Astrocyte (in vitro differentiated cells and primary cell): ENCODE data around the gene GIPC2. TPM values are rescaled to one million over a fixed set of nuclear protein-coding genes. Genes with fewer than 3 reads are reported as not detected.

Experiments used
- DNase-seq: peaks from one replicate; pipeline ENCODE4 v3.0.0-alpha.2; 2010; ENCODE audit warnings: low read depth
- FAIRE-seq: peaks from 2 replicates; lab custom pipeline; 2011; peaks lifted over from hg19 to GRCh38; lab: Jason Lieb, UNC
- H2AFZ ChIP-seq: 2 replicates; pipeline ENCODE4 v1.6.0; 2012; ENCODE audit warnings: low read depth, low read length, inconsistent platforms
- H3K27ac ChIP-seq: 2 replicates; pipeline ENCODE4 v1.5.1; 2011; ENCODE audit warnings: low read depth, low read length, inconsistent platforms
- H3K27me3 ChIP-seq: 2 replicates; pipeline ENCODE4 v1.6.0; 2011; ENCODE audit warnings: low read length, inconsistent platforms; ENCODE audit not compliant: insufficient read depth
- H3K36me3 ChIP-seq: 2 replicates; pipeline ENCODE4 v1.5.1; 2011; ENCODE audit warnings: low read length, inconsistent platforms; ENCODE audit not compliant: insufficient read depth
- H3K4me1 ChIP-seq: 2 replicates; pipeline ENCODE4 v1.5.1; 2011; ENCODE audit warnings: low read length, inconsistent platforms; ENCODE audit not compliant: insufficient read depth
- H3K4me2 ChIP-seq: 2 replicates; pipeline ENCODE4 v1.6.0; 2012; ENCODE audit warnings: low read length, inconsistent platforms
- H3K4me3 ChIP-seq: 2 replicates; pipeline ENCODE4 v1.5.1; 2011; ENCODE audit warnings: low read depth, mild to moderate bottlenecking, low read length, inconsistent platforms; ENCODE audit not compliant: insufficient read depth
- H3K79me2 ChIP-seq: 2 replicates; pipeline ENCODE4 v1.6.0; 2012; ENCODE audit warnings: mild to moderate bottlenecking, low read length, inconsistent platforms; ENCODE audit not compliant: insufficient read depth
- H3K9ac ChIP-seq: 2 replicates; pipeline ENCODE4 v1.6.0; 2012; ENCODE audit warnings: mild to moderate bottlenecking, low read length, inconsistent platforms
- H3K9me3 ChIP-seq: 2 replicates; pipeline ENCODE4 v1.5.1; 2012; ENCODE audit warnings: low read depth, mild to moderate bottlenecking, low read length, inconsistent platforms; ENCODE audit not compliant: insufficient read depth
- H4K20me1 ChIP-seq: 2 replicates; pipeline ENCODE4 v1.6.0; 2012; ENCODE audit warnings: low read length, inconsistent platforms; ENCODE audit not compliant: insufficient read depth
- H3K27ac Mint-ChIP-seq: one replicate; pipeline ENCODE4 v1.8.0; 2021; ENCODE audit warnings: mild to moderate bottlenecking, mixed read lengths; ENCODE audit not compliant: unreplicated experiment
- H3K27me3 Mint-ChIP-seq: one replicate; pipeline ENCODE4 v1.8.0; 2021; ENCODE audit warnings: low read depth, mixed read lengths; ENCODE audit not compliant: unreplicated experiment
- H3K36me3 Mint-ChIP-seq: one replicate; pipeline ENCODE4 v1.8.0; 2021; ENCODE audit warnings: low read depth, mixed read lengths; ENCODE audit not compliant: unreplicated experiment
- H3K4me1 Mint-ChIP-seq: one replicate; pipeline ENCODE4 v1.8.0; 2021; ENCODE audit warnings: low read depth, mixed read lengths; ENCODE audit not compliant: unreplicated experiment
- H3K4me3 Mint-ChIP-seq: one replicate; pipeline ENCODE4 v1.8.0; 2021; ENCODE audit warnings: mild to moderate bottlenecking, moderate library complexity, mixed read lengths; ENCODE audit not compliant: unreplicated experiment
- H3K9me3 Mint-ChIP-seq: one replicate; pipeline ENCODE4 v1.8.0; 2021; ENCODE audit warnings: mild to moderate bottlenecking, mixed read lengths; ENCODE audit not compliant: unreplicated experiment
- EZH2 ChIP-seq: IDR thresholded peaks from 2 replicates; pipeline ENCODE4 v1.6.1; 2012; ENCODE audit warnings: mild to moderate bottlenecking, low read length, inconsistent platforms; ENCODE audit not compliant: insufficient read depth
- total RNA-seq: library from RNA; stranded (reverse); gene quantifications from 2 replicates; pipeline ENCODE4 v1.2.1, GENCODE V29; 2021
- TF ChIP-seq, protein P1 (sequence below): IDR thresholded peaks from 2 replicates; pipeline ENCODE4 v1.5.1; 2011; ENCODE audit warnings: low read depth, mild to moderate bottlenecking, inconsistent platforms, low read length, moderate library complexity; ENCODE audit not compliant: insufficient read depth

Gene GIPC2
- total RNA-seq, 1 donor from 2014 or later, result not detected

DNA sequence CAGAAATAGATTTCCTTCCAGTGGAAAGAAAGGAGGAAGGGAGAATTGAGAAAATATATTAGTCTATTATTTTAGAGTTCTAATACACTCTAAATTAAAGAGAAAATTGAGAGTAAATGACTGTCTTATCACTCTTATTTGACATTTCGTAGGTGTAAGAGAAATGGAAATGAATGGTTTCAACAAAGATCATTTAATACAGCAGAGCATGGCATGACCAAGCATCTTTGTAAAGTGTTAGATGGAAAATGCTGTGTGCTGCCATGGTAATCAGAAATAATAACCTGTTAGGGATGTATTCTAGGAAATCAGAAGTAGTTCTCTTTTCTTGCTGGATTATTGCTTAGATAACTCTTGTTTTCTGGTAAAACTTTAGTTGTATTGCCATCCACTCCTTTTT lies 90.9 kb downstream of the GIPC2 start:
- no peak overlapping the region for H3K9ac ChIP-seq
- Mint-ChIP-seq H3K27me3 (no peaks in the 10 kb centered on the region), H3K9me3 (no peaks in the 10 kb centered on the region), H3K4me1 (no peaks in the 10 kb centered on the region), H3K27ac (no peak overlapping the region), H3K4me3 (no peak overlapping the region), H3K36me3 (no peaks in the 10 kb centered on the region)
- H3K4me2 ChIP-seq, result no peak overlapping the region
- no peaks in the 10 kb centered on the region for H3K9me3 ChIP-seq
- no peaks in the 10 kb centered on the region for H3K27me3 ChIP-seq
- H3K4me3 ChIP-seq, result no peak overlapping the region
- no peak for TF ChIP-seq EZH2
- TF ChIP-seq, protein P1, sequence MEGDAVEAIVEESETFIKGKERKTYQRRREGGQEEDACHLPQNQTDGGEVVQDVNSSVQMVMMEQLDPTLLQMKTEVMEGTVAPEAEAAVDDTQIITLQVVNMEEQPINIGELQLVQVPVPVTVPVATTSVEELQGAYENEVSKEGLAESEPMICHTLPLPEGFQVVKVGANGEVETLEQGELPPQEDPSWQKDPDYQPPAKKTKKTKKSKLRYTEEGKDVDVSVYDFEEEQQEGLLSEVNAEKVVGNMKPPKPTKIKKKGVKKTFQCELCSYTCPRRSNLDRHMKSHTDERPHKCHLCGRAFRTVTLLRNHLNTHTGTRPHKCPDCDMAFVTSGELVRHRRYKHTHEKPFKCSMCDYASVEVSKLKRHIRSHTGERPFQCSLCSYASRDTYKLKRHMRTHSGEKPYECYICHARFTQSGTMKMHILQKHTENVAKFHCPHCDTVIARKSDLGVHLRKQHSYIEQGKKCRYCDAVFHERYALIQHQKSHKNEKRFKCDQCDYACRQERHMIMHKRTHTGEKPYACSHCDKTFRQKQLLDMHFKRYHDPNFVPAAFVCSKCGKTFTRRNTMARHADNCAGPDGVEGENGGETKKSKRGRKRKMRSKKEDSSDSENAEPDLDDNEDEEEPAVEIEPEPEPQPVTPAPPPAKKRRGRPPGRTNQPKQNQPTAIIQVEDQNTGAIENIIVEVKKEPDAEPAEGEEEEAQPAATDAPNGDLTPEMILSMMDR, result no peak
- DNase-seq (no peak), FAIRE-seq (peak; percentile 43)
- H2AFZ ChIP-seq, result no peak overlapping the region
- H3K36me3 ChIP-seq, result no peaks in the 10 kb centered on the region
- no peaks in the 10 kb centered on the region for H4K20me1 ChIP-seq
- H3K27ac ChIP-seq, result no peak overlapping the region
- H3K79me2 ChIP-seq, result no peaks in the 10 kb centered on the region
- H3K4me1 ChIP-seq, result no peaks in the 10 kb centered on the region

- Histone ChIP-seq H3K27ac (no peak overlapping the region), H3K4me3 (no peak overlapping the region), H3K79me2 (no peaks in the 10 kb centered on the region), H3K4me2 (no peak overlapping the region), H3K9ac (no peak overlapping the region), H3K36me3 (no peaks in the 10 kb centered on the region), H3K9me3 (no peaks in the 10 kb centered on the region), H4K20me1 (no peaks in the 10 kb centered on the region), H3K4me1 (no peaks in the 10 kb centered on the region), H2AFZ (no peak overlapping the region), H3K27me3 (no peaks in the 10 kb centered on the region)
- H3K4me1 Mint-ChIP-seq, result peaks cover 8% of the 10 kb centered on the region
- no peaks in the 10 kb centered on the region for H3K36me3 Mint-ChIP-seq
- H3K4me3 Mint-ChIP-seq, result no peak overlapping the region
- H3K27ac Mint-ChIP-seq, result no peak overlapping the region
- TF ChIP-seq, protein P1, result no peak
- no peak for TF ChIP-seq EZH2
- no peak for DNase-seq
- no peak for FAIRE-seq
- no peaks in the 10 kb centered on the region for H3K9me3 Mint-ChIP-seq
- no peaks in the 10 kb centered on the region for H3K27me3 Mint-ChIP-seq
Measured at GRCh38 chr1:78141531-78142231, 95.9 kb downstream of the GIPC2 start.

- Mint-ChIP-seq H3K4me1 (peaks cover 8% of the 10 kb centered on the region), H3K27me3 (no peaks in the 10 kb centered on the region), H3K27ac (no peak overlapping the region), H3K36me3 (no peaks in the 10 kb centered on the region), H3K9me3 (no peaks in the 10 kb centered on the region), H3K4me3 (no peak overlapping the region)
- FAIRE-seq (no peak), DNase-seq (no peak)
- Histone ChIP-seq H3K9me3 (no peaks in the 10 kb centered on the region), H3K4me2 (no peak overlapping the region), H3K79me2 (no peaks in the 10 kb centered on the region), H4K20me1 (no peaks in the 10 kb centered on the region), H3K9ac (no peak overlapping the region), H3K4me1 (no peaks in the 10 kb centered on the region), H3K36me3 (no peaks in the 10 kb centered on the region), H2AFZ (no peak overlapping the region), H3K27me3 (no peaks in the 10 kb centered on the region), H3K4me3 (no peak overlapping the region), H3K27ac (no peak overlapping the region)
- TF ChIP-seq EZH2, result no peak
- TF ChIP-seq, protein P1, result no peak
Measured at GRCh38 chr1:78142736-78143135, 97.0 kb downstream of the GIPC2 start.
